Measurements from ENCODE around the gene KCNS1.

DNA sequence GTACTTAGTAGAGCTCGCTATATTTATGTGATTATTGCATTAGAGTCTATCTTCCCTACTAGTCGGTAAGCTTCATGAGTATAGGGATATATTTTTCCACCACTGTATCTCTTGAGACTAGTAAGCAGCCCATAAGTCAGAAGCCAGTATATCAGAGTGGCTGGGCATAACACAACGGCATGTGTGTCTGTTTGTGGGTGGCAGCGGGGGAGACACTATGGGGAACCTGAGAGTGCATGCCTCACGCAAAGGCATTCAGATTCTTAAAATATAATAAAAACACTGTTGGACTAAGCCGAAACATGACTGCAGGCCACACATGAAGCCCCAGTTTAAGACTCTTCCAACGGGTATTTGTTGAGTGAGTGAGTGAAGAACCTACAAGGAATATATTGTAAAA lies 8.0 kb downstream of the KCNS1 start:
- TF ChIP-seq, protein P1, sequence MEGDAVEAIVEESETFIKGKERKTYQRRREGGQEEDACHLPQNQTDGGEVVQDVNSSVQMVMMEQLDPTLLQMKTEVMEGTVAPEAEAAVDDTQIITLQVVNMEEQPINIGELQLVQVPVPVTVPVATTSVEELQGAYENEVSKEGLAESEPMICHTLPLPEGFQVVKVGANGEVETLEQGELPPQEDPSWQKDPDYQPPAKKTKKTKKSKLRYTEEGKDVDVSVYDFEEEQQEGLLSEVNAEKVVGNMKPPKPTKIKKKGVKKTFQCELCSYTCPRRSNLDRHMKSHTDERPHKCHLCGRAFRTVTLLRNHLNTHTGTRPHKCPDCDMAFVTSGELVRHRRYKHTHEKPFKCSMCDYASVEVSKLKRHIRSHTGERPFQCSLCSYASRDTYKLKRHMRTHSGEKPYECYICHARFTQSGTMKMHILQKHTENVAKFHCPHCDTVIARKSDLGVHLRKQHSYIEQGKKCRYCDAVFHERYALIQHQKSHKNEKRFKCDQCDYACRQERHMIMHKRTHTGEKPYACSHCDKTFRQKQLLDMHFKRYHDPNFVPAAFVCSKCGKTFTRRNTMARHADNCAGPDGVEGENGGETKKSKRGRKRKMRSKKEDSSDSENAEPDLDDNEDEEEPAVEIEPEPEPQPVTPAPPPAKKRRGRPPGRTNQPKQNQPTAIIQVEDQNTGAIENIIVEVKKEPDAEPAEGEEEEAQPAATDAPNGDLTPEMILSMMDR (IDR thresholded peaks at IDR 0.05), result no peak
- TF ChIP-seq POLR2AphosphoS5 (IDR thresholded peaks at IDR 0.05), result no peak
- TF ChIP-seq POLR2A (IDR thresholded peaks at IDR 0.05), result no peak
- TF ChIP-seq EP300 (IDR thresholded peaks at IDR 0.05), result no peak

Measured in suprapubic skin (tissue), 4 donors.